AG04449 (cell line): ENCODE data around the gene RNF144A.
"Not testable (repeated sequence)": the region's sequence is repeated elsewhere in the genome, so short reads cannot be mapped to it uniquely, and the experiment has no call there.

Experiments used
- CTCF ChIA-PET: fragments of 350-600 bp; formaldehyde crosslinking; extraction: SDS; loops from one replicate; lab custom pipeline; 2021; ENCODE audit warnings: antibody characterized with exemption; lab: Yijun Ruan, JAX
- POLR2A ChIA-PET: fragments of 400-600, 350-600 bp; formaldehyde crosslinking; extraction: SDS; loops from one replicate; lab custom pipeline; 2020; ENCODE audit warnings: antibody characterized with exemption, inconsistent platforms; lab: Yijun Ruan, JAX
- DNase-seq: peaks from one replicate; pipeline ENCODE4 v3.0.0-alpha.2; 2010; ENCODE audit warnings: low read depth, low spot score
- H3K4me3 ChIP-seq: 2 replicates; pipeline ENCODE4 v1.5.1; 2011; ENCODE audit warnings: low read depth, mild to moderate bottlenecking, control low read depth, low read length
- CTCF ChIP-seq: IDR thresholded peaks from one replicate; pipeline ENCODE4 v1.5.1; 2011; ENCODE audit warnings: mild to moderate bottlenecking, moderate library complexity, low read length, control low read depth, inconsistent platforms; ENCODE audit not compliant: insufficient read depth; ENCODE audit errors: missing control alignments

The RNF144A gene

GRCh38 chr2:6934758-6935651 is 17.8 kb downstream of the RNF144A start:
- ChIA-PET POLR2A (no interaction called here), CTCF (interaction anchor here (1.0 kb wide), 1 partner anchor 19 kb away, joined by 3 read pairs; no protein-coding TSS in a partner anchor)
- DNase-seq, result no peak
- no peak overlapping the region for H3K4me3 ChIP-seq
- no peak for TF ChIP-seq CTCF

- POLR2A ChIA-PET, CTCF ChIA-PET, DNase-seq, H3K4me3 ChIP-seq: not testable (repeated sequence)
Measured at GRCh38 chr2:6935652-6936020, 18.4 kb downstream of the RNF144A start.

GRCh38 chr2:6937157-6937556 is 19.9 kb downstream of the RNF144A start:
- H3K4me3 ChIP-seq, result no peak overlapping the region
- POLR2A ChIA-PET, result no interaction called here
- no peak for TF ChIP-seq CTCF
- CTCF ChIA-PET, result no interaction called here
- no peak for DNase-seq

GRCh38 chr2:6937582-6937981 is 20.4 kb downstream of the RNF144A start:
- TF ChIP-seq CTCF, result no peak
- POLR2A ChIA-PET, result no interaction called here
- CTCF ChIA-PET, result no interaction called here

GRCh38 chr2:6939071-6939470 is 21.9 kb downstream of the RNF144A start:
- H3K4me3 ChIP-seq, result no peak overlapping the region
- POLR2A ChIA-PET, result no interaction called here
- no peak for DNase-seq
- TF ChIP-seq CTCF, result no peak
- CTCF ChIA-PET, result no interaction called here

More at GRCh38 chr2:6937582-6937981, 20.4 kb downstream of the RNF144A start:
- no peak overlapping the region for H3K4me3 ChIP-seq
- no peak for DNase-seq

- DNase-seq, result no peak
- no peak overlapping the region for H3K4me3 ChIP-seq
- ChIA-PET POLR2A (no interaction called here), CTCF (no interaction called here)
- no peak for TF ChIP-seq CTCF
Measured at GRCh38 chr2:6940820-6941219, 23.6 kb downstream of the RNF144A start.
